ENCODE results near the gene NAPA. TPM values are rescaled to one million over a fixed set of nuclear protein-coding genes. Genes with fewer than 3 reads are reported as not detected.

The NAPA gene
- total and polyA plus RNA-seq, 8 donors = 46.1 to 170 (median 106) TPM

DNA sequence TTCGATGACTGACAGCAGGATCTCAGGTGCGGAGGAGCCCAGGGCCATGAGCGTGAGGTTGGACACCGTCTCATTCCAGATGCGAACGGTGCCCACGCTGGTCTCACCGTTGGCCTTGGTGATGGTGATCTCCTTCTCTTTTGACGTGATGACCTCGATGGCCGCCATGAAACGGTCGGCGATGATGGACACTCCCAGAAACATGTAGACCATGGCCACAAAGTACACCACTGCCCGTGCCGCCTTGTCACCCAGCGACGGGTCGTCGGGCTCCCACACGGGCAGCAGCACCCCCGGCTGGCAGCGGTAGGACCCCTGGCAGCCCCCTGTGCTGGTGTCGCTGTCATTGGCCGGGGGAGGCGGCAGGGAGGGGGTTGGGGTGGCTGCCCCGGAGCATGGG is 48.9 kb downstream of the NAPA start:
- Histone ChIP-seq H3K27ac (no peak overlapping the region), H3K36me3 (no peaks in the 10 kb centered on the region), H3K27me3 (peaks cover 0 to 82% (median 37%) of the 10 kb centered on the region in 3 donors), H3K4me1 (peaks cover 0 to 18% (median 9%) of the 10 kb centered on the region in 4 donors), H3K9me3 (no peaks in the 10 kb centered on the region), H3K4me3 (no peak overlapping the region)
- DNase-seq = no peak
- TF ChIP-seq CTCF (IDR thresholded peaks at IDR 0.05) = no peak
- TF ChIP-seq EP300 (IDR thresholded peaks at IDR 0.05) = no peak
- TF ChIP-seq POLR2AphosphoS5 (IDR thresholded peaks at IDR 0.05) = no peak
- TF ChIP-seq POLR2A (IDR thresholded peaks at IDR 0.05) = no peak
- WGBS, 5 donors = 84 to 93% (median 90%) methylated on average over 17 to 27 of the region's 27 CpGs
- intact Hi-C loops (cut with DNase I; ENCODE audit: low total_unique reads) = no loop called here

- TF ChIP-seq EP300 (IDR thresholded peaks at IDR 0.05) = no peak
- TF ChIP-seq CTCF (IDR thresholded peaks at IDR 0.05) = no peak
- TF ChIP-seq POLR2AphosphoS5 (IDR thresholded peaks at IDR 0.05) = no peak
- TF ChIP-seq POLR2A (IDR thresholded peaks at IDR 0.05) = no peak
- Histone ChIP-seq H3K27ac (no peak overlapping the region), H3K9me3 (no peaks in the 10 kb centered on the region), H3K36me3 (no peaks in the 10 kb centered on the region), H3K4me1 (peaks cover 0 to 10% (median 3%) of the 10 kb centered on the region in 4 donors), H3K4me3 (no peak overlapping the region), H3K27me3 (peaks cover 0 to 82% (median 33%) of the 10 kb centered on the region in 3 donors)
- 67 to 69% (median 69%) methylated on average over 10 of the region's 10 CpGs for WGBS, 5 donors
- DNase-seq = no peak
- intact Hi-C loops (cut with DNase I; ENCODE audit: low total_unique reads) = no loop called here
Observed at GRCh38 chr19:47464675-47465419, 50.0 kb downstream of the NAPA start.

DNA sequence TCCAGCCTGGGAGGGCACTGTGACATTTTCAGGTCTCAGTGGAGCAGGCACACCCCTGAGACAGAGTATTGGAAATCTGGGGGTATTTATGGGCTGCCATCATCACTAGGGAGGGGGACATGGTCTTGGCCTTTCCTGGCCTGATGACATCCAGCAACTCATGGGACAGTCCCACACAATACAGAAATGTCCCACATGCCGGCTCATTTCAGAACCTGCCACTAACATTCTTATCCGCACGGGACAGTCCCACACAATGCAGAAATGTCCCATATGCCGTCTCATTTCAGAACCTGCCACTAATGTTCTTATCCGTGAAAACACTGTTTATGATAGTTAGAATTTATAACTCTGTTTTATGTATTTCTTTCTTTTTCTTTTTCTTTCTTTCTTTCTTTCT is 53.0 kb downstream of the NAPA start:
- intact Hi-C loops (cut with DNase I; ENCODE audit: low total_unique reads) = no loop called here
- 78 to 88% (median 83%) methylated on average over 5 of the region's 5 CpGs for WGBS, 5 donors

DNA sequence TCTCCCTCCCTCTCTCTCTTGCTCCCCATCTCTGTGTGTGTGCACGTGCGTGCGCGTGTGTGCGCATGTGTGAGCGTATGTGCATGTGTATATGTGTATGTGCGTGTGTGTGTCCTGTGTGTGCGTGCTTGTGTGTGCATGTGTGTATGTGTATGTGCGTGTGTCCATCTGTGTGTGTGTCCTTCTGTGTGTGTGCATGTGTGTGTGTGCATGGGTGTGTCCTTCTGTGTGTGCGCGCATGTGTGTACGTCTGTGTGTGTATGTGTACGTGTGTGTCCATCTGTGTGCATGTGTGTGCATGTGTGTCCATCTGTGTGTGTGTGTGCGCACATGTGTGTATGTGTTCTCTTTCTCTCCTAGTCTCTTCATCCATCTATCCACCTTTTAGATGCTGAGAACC is 55.4 kb downstream of the NAPA start:
- 86 to 92% (median 89%) methylated on average over 14 of the region's 14 CpGs for WGBS, 5 donors
- no peak for DNase-seq
- no peak overlapping the region for H3K27ac ChIP-seq
- intact Hi-C loops (cut with DNase I; ENCODE audit: low total_unique reads) = no loop called here
- H3K36me3 ChIP-seq = peaks cover 0 to 16% (median 0%) of the 10 kb centered on the region in 4 donors
- H3K9me3 ChIP-seq = peaks cover 8 to 20% (median 13%) of the 10 kb centered on the region in 4 donors
- no peak for TF ChIP-seq POLR2A (IDR thresholded peaks at IDR 0.05)
- no peak for TF ChIP-seq CTCF (IDR thresholded peaks at IDR 0.05)
- TF ChIP-seq EP300 (IDR thresholded peaks at IDR 0.05) = no peak
- TF ChIP-seq POLR2AphosphoS5 (IDR thresholded peaks at IDR 0.05) = no peak
- H3K27me3 ChIP-seq = peaks cover 0 to 87% (median 56%) of the 10 kb centered on the region in 3 donors
- no peak overlapping the region for H3K4me3 ChIP-seq
- H3K4me1 ChIP-seq = peaks cover 0 to 9% (median 7%) of the 10 kb centered on the region in 4 donors

More for the DNA sequence above, 53.0 kb downstream of the NAPA start:
- Histone ChIP-seq H3K27ac (no peak overlapping the region), H3K27me3 (peaks cover 0 to 83% (median 41%) of the 10 kb centered on the region in 3 donors), H3K9me3 (peaks cover 0 to 4% (median 0%) of the 10 kb centered on the region in 4 donors), H3K4me1 (peaks cover 0 to 9% (median 6%) of the 10 kb centered on the region in 4 donors), H3K36me3 (peaks cover 0 to 1% (median 0%) of the 10 kb centered on the region in 4 donors), H3K4me3 (no peak overlapping the region)
- DNase-seq = no peak
- no peak for TF ChIP-seq CTCF (IDR thresholded peaks at IDR 0.05)
- TF ChIP-seq POLR2AphosphoS5 (IDR thresholded peaks at IDR 0.05) = no peak
- no peak for TF ChIP-seq POLR2A (IDR thresholded peaks at IDR 0.05)
- TF ChIP-seq EP300 (IDR thresholded peaks at IDR 0.05) = no peak

All from stomach (tissue), 9 donors.